ENCODE measurements around the gene PPP1R9A.

The PPP1R9A gene

DNA sequence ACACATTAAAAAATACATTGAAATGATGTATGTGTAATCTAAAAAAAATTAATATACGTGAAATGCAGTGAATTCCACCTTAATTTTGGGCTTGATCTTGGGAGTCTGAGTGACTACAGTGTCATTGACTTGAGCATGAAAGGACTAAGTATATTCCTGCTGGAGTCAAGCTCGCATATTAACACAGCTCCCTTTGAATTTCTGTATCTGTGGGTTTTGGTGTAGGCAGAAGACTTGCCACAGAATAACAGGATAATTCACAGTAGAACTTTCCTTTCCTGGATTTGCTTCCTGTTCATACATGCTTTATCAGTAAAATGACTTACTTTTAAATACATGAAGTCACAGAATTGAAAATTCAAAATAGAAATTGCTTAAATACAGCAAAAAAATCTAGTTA lies 55.3 kb downstream of the PPP1R9A start:
- Histone ChIP-seq H3K27me3 (ENCODE audit: control insufficient read depth, insufficient read depth, low read length) (no peaks in the 10 kb centered on the region), H3K9me3 (ENCODE audit: control insufficient read depth, insufficient read depth, low read length) (no peaks in the 10 kb centered on the region), H3K4me1 (ENCODE audit: control insufficient read depth, insufficient read depth, low read length) (no peaks in the 10 kb centered on the region), H3K9ac (ENCODE audit: low read depth, low read length) (no peak overlapping the region), H3K36me3 (ENCODE audit: control insufficient read depth, insufficient read depth, low read length) (no peaks in the 10 kb centered on the region), H3K4me3 (ENCODE audit: low read depth, low read length) (no peak overlapping the region)

GRCh38 chr7:94969434-94970084 lies 62.2 kb downstream of the PPP1R9A start:
- Histone ChIP-seq H3K27me3 (ENCODE audit: control insufficient read depth, insufficient read depth, low read length) (no peaks in the 10 kb centered on the region), H3K36me3 (ENCODE audit: control insufficient read depth, insufficient read depth, low read length) (no peaks in the 10 kb centered on the region), H3K9ac (ENCODE audit: low read depth, low read length) (no peak overlapping the region), H3K9me3 (ENCODE audit: control insufficient read depth, insufficient read depth, low read length) (no peaks in the 10 kb centered on the region), H3K4me1 (ENCODE audit: control insufficient read depth, insufficient read depth, low read length) (peaks cover 18% of the 10 kb centered on the region), H3K4me3 (ENCODE audit: low read depth, low read length) (no peak overlapping the region)

DNA sequence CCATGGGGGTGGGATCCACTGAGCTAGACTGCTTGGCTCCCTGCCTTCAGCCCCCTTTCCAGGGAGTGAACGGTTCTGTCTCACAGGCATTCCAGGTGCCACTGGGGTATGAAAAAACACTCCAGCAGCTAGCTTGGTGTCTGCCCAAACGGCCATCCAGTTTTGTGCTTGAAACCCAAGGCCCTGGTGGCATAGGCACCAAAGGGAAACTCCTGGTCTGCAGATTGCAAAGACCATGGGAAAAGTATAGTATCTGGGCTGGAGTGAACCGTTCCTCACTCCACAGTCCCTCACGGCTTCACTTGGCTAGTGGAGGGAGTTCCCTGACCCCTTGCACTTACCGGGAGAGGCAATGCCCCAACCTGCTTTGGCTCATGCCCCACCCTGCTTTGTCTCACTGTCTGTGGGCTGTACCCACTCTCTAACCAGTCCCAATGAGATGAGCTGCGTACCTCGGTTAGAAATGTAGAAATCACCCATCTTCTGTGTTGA lies 62.7 kb downstream of the PPP1R9A start:
- H3K4me3 ChIP-seq (ENCODE audit: low read depth, low read length) = no peak overlapping the region
- H3K4me1 ChIP-seq (ENCODE audit: control insufficient read depth, insufficient read depth, low read length) = peaks cover 18% of the 10 kb centered on the region
- H3K36me3 ChIP-seq (ENCODE audit: control insufficient read depth, insufficient read depth, low read length) = no peaks in the 10 kb centered on the region
- no peaks in the 10 kb centered on the region for H3K9me3 ChIP-seq (ENCODE audit: control insufficient read depth, insufficient read depth, low read length)
- H3K9ac ChIP-seq (ENCODE audit: low read depth, low read length) = no peak overlapping the region
- no peaks in the 10 kb centered on the region for H3K27me3 ChIP-seq (ENCODE audit: control insufficient read depth, insufficient read depth, low read length)

DNA sequence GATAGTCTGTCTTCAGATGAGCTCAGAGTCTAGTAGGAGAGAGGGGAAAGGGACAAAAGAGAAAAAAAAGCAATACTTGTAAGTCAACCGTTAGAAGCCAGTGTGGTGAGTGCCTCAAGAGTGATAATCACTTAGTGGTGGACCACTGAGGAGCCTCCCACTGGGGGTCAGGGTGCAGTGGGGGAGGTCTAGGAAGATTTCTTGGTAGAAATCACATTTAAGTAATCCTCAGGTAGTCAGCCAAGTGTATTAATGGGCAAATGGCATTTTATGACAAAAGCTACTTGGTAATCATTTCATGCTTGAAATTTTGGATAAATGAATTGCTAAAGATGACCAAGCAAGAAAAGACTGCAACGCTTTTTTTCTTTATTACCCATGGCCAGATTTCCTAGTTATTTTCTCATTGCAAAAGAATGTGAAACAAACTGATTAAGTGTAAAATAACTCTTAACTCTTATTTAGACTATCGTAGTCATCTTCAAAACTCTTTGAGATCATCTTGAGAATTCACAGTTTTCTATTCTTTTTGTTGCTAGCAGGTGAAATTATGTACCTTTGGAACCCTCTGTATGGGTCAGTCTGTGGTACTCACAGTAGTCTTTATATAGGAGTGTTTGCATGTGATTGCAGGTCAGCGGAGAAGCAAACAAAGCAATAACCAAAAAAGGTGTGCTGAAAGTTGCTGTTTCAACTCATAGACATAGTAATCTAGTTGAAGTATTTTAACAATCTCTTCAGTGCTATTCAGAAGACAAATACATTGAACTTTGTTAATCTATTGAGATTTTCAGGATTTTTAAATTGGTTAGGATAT lies 63.9 kb downstream of the PPP1R9A start:
- Histone ChIP-seq H3K36me3 (ENCODE audit: control insufficient read depth, insufficient read depth, low read length) (no peaks in the 10 kb centered on the region), H3K27me3 (ENCODE audit: control insufficient read depth, insufficient read depth, low read length) (no peaks in the 10 kb centered on the region), H3K9me3 (ENCODE audit: control insufficient read depth, insufficient read depth, low read length) (no peaks in the 10 kb centered on the region), H3K4me1 (ENCODE audit: control insufficient read depth, insufficient read depth, low read length) (peaks cover 18% of the 10 kb centered on the region), H3K4me3 (ENCODE audit: low read depth, low read length) (no peak overlapping the region), H3K9ac (ENCODE audit: low read depth, low read length) (no peak overlapping the region)

DNA sequence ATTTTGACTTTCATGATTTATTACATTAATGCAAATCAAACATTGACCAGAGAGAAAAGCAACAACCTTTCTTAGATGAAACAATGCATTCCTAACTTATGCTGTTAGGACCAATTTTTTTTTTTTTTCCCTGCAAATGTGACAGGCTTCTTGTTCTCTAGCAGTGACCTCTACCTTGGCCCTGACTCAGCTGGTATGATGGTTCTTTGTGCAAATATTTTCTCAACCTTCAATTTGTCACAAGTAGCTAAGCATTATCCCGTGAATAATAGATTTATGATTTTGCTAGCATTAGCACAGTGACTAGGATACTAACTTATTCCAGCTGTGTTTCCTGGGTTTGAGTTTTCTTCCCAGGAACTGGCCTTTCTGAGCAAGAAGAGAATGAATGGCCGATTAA lies 64.9 kb downstream of the PPP1R9A start:
- Histone ChIP-seq H3K27me3 (ENCODE audit: control insufficient read depth, insufficient read depth, low read length) (no peaks in the 10 kb centered on the region), H3K9ac (ENCODE audit: low read depth, low read length) (no peak overlapping the region), H3K36me3 (ENCODE audit: control insufficient read depth, insufficient read depth, low read length) (no peaks in the 10 kb centered on the region), H3K4me3 (ENCODE audit: low read depth, low read length) (no peak overlapping the region), H3K9me3 (ENCODE audit: control insufficient read depth, insufficient read depth, low read length) (no peaks in the 10 kb centered on the region), H3K4me1 (ENCODE audit: control insufficient read depth, insufficient read depth, low read length) (peaks cover 18% of the 10 kb centered on the region)

- peaks cover 18% of the 10 kb centered on the region for H3K4me1 ChIP-seq (ENCODE audit: control insufficient read depth, insufficient read depth, low read length)
- H3K9me3 ChIP-seq (ENCODE audit: control insufficient read depth, insufficient read depth, low read length) = no peaks in the 10 kb centered on the region
- H3K4me3 ChIP-seq (ENCODE audit: low read depth, low read length) = no peak overlapping the region
- H3K27me3 ChIP-seq (ENCODE audit: control insufficient read depth, insufficient read depth, low read length) = no peaks in the 10 kb centered on the region
- H3K9ac ChIP-seq (ENCODE audit: low read depth, low read length) = no peak overlapping the region
- no peaks in the 10 kb centered on the region for H3K36me3 ChIP-seq (ENCODE audit: control insufficient read depth, insufficient read depth, low read length)
These were observed 66.5 kb downstream of the PPP1R9A start for GRCh38 chr7:94973844-94974243.

DNA sequence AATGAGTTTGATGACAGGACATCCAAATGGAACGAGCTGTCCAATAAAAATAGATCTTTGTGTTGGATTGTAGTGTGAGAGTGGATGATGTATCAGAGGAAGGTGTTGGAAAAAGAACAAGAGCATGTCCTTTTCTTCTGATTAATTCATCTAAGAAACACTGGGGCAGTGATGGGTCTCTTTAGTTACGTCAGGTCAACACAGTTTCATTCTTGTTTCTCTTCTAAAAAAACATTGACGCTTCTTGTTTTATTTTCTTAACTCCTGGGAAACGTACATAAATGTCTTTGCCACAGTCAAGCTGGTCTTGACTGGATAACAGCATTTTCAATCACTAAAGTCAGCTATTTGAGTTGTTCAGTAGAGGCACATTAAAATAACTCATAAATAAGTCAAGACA lies 67.0 kb downstream of the PPP1R9A start:
- Histone ChIP-seq H3K9ac (ENCODE audit: low read depth, low read length) (no peak overlapping the region), H3K4me1 (ENCODE audit: control insufficient read depth, insufficient read depth, low read length) (peaks cover 14% of the 10 kb centered on the region), H3K36me3 (ENCODE audit: control insufficient read depth, insufficient read depth, low read length) (no peaks in the 10 kb centered on the region)

DNA sequence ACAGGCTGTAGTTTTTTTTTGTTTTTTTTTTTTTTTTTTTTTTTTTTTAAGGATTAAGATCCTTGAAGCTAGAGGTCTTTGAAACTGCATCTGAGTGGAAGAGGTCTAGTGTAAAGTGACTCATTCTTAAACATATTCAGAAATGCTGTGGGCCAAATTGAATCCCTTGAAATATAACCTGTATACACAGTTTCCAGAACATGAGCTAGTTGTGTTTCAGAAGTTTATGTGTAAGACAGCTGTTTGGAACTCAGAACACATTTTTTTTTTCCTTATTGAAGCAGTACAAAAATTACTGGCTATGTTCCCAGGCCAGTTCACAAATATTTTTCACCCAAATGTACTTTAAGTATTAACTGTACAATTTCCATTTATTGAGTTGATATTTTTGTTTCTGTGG lies 67.9 kb downstream of the PPP1R9A start:
- Histone ChIP-seq H3K9me3 (ENCODE audit: control insufficient read depth, insufficient read depth, low read length) (no peaks in the 10 kb centered on the region), H3K36me3 (ENCODE audit: control insufficient read depth, insufficient read depth, low read length) (no peaks in the 10 kb centered on the region)

More for the DNA sequence above, 67.0 kb downstream of the PPP1R9A start:
- Histone ChIP-seq H3K27me3 (ENCODE audit: control insufficient read depth, insufficient read depth, low read length) (no peaks in the 10 kb centered on the region), H3K4me3 (ENCODE audit: low read depth, low read length) (no peak overlapping the region), H3K9me3 (ENCODE audit: control insufficient read depth, insufficient read depth, low read length) (no peaks in the 10 kb centered on the region)

GRCh38 chr7:94980418-94981142 lies 73.2 kb downstream of the PPP1R9A start:
- Histone ChIP-seq H3K4me3 (ENCODE audit: low read depth, low read length) (no peak overlapping the region), H3K4me1 (ENCODE audit: control insufficient read depth, insufficient read depth, low read length) (no peaks in the 10 kb centered on the region), H3K27me3 (ENCODE audit: control insufficient read depth, insufficient read depth, low read length) (no peaks in the 10 kb centered on the region), H3K9me3 (ENCODE audit: control insufficient read depth, insufficient read depth, low read length) (no peaks in the 10 kb centered on the region), H3K9ac (ENCODE audit: low read depth, low read length) (no peak overlapping the region), H3K36me3 (ENCODE audit: control insufficient read depth, insufficient read depth, low read length) (no peaks in the 10 kb centered on the region)

More for the DNA sequence above, 67.9 kb downstream of the PPP1R9A start:
- Histone ChIP-seq H3K4me3 (ENCODE audit: low read depth, low read length) (no peak overlapping the region), H3K4me1 (ENCODE audit: control insufficient read depth, insufficient read depth, low read length) (peaks cover 6% of the 10 kb centered on the region), H3K27me3 (ENCODE audit: control insufficient read depth, insufficient read depth, low read length) (no peaks in the 10 kb centered on the region), H3K9ac (ENCODE audit: low read depth, low read length) (no peak overlapping the region)

DNA sequence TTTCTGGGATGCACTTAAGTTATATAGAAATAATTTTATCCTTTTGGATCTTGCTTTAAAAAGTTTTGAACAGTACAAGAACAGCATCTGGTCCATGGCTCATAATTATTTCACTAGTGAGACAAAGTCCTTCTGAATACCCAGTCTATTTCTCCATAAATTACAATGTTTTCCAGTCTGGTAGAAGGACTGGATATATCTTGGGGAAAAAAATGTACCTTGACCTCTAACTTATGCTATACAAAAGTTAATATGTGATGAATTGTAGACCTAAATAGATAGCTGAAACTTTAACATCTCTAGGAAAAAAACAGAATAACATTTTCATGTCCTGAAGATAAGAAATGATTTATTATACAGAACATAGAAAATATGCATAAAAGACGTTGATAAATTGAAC lies 88.5 kb downstream of the PPP1R9A start:
- Histone ChIP-seq H3K9me3 (ENCODE audit: control insufficient read depth, insufficient read depth, low read length) (no peaks in the 10 kb centered on the region), H3K36me3 (ENCODE audit: control insufficient read depth, insufficient read depth, low read length) (no peaks in the 10 kb centered on the region), H3K9ac (ENCODE audit: low read depth, low read length) (no peak overlapping the region), H3K4me3 (ENCODE audit: low read depth, low read length) (no peak overlapping the region), H3K27me3 (ENCODE audit: control insufficient read depth, insufficient read depth, low read length) (no peaks in the 10 kb centered on the region), H3K4me1 (ENCODE audit: control insufficient read depth, insufficient read depth, low read length) (peaks cover 10% of the 10 kb centered on the region)

DNA sequence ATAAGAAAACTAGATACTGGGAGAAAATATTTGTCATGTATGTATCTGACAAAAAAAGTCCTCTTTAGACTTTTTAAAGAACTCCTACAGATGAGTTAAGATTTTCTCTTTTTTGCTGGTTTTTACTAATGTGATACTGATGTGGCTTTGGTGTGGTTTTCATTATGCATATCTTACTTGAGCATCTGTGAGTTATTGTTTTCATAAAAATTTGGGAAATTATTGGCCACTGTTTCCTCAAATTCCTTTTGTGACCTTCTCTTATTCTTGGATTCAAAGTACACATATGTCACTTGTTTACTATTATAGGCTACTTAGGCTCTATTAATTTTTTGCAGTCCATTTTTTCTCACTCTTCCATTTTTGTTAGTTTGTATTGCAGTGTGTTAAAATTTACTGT lies 89.0 kb downstream of the PPP1R9A start:
- no peaks in the 10 kb centered on the region for H3K9me3 ChIP-seq (ENCODE audit: control insufficient read depth, insufficient read depth, low read length)
- no peak overlapping the region for H3K9ac ChIP-seq (ENCODE audit: low read depth, low read length)
- H3K4me1 ChIP-seq (ENCODE audit: control insufficient read depth, insufficient read depth, low read length) = peaks cover 11% of the 10 kb centered on the region

More for the DNA sequence above, 89.0 kb downstream of the PPP1R9A start:
- no peaks in the 10 kb centered on the region for H3K36me3 ChIP-seq (ENCODE audit: control insufficient read depth, insufficient read depth, low read length)
- H3K4me3 ChIP-seq (ENCODE audit: low read depth, low read length) = no peak overlapping the region
- no peaks in the 10 kb centered on the region for H3K27me3 ChIP-seq (ENCODE audit: control insufficient read depth, insufficient read depth, low read length)
